WTC11 (cell line): ENCODE results near the gene GZMB. TPM values are rescaled to one million over a fixed set of nuclear protein-coding genes. Genes with fewer than 3 reads are reported as not detected.

ENCODE experiments used
- ATAC-seq: fragments of 200-7000 bp; cut with Tn5 transposase; 2 replicates; pipeline ENCODE4 v1.10.0; 2021; ENCODE audit warnings: mild to moderate bottlenecking, moderate library complexity
- CTCF ChIA-PET: fragments of 300-600 bp; sonication (Branson Sonifier 250); formaldehyde crosslinking; loops from one replicate; lab custom pipeline; 2021; ENCODE audit warnings: antibody characterized with exemption; lab: Charles Lee
- POLR2A ChIA-PET: fragments of 350-600 bp; sonication (Branson Sonifier 250); formaldehyde crosslinking; loops from one replicate; lab custom pipeline; 2021; ENCODE audit warnings: antibody characterized with exemption; lab: Charles Lee
- DNase-seq: peaks from one replicate; pipeline ENCODE4 v3.0.0; 2021; ENCODE audit warnings: low spot score
- H3K27ac Mint-ChIP-seq: 2 replicates; pipeline ENCODE4 v1.8.0; 2021; ENCODE audit warnings: mixed read lengths
- H3K27me3 Mint-ChIP-seq: 2 replicates; pipeline ENCODE4 v1.8.0; 2021; ENCODE audit warnings: low read depth, mild to moderate bottlenecking, moderate library complexity, mixed read lengths
- H3K36me3 Mint-ChIP-seq: 2 replicates; pipeline ENCODE4 v1.8.0; 2021; ENCODE audit warnings: mixed read lengths
- H3K4me1 Mint-ChIP-seq: 2 replicates; pipeline ENCODE4 v1.8.0; 2022; ENCODE audit warnings: mixed read lengths
- H3K4me3 Mint-ChIP-seq: 2 replicates; pipeline ENCODE4 v1.8.0; 2021; ENCODE audit warnings: mild to moderate bottlenecking, moderate library complexity, mixed read lengths
- H3K9me3 Mint-ChIP-seq: 2 replicates; pipeline ENCODE4 v1.8.0; 2021; ENCODE audit warnings: mixed read lengths
- ATF6 ChIP-seq: sonication (generic); formaldehyde crosslinking; IDR thresholded peaks from 2 replicates; pipeline ENCODE4 v1.8.1; 2023; ENCODE audit warnings: mild to moderate bottlenecking, missing genetic modification reagents
- HMGA2 ChIP-seq: fragments of 250-450 bp; sonication (Bioruptor Pico); IDR thresholded peaks from 2 replicates; pipeline ENCODE4 v1.4.0; 2021; ENCODE audit warnings: mild to moderate bottlenecking, moderate library complexity
- KAT7 ChIP-seq: sonication (generic); formaldehyde crosslinking; IDR thresholded peaks from 2 replicates; pipeline ENCODE4 v1.8.1; 2023; ENCODE audit warnings: missing genetic modification reagents, mild to moderate bottlenecking, borderline replicate concordance
- SMAD4 ChIP-seq: sonication (generic); formaldehyde crosslinking; IDR thresholded peaks from 2 replicates; pipeline ENCODE4 v1.8.0; 2022; ENCODE audit warnings: mild to moderate bottlenecking, missing genetic modification reagents
- STAT6 ChIP-seq: sonication (generic); formaldehyde crosslinking; conservative IDR thresholded peaks from 2 replicates; pipeline ENCODE4 v1.8.1; 2023; ENCODE audit warnings: mild to moderate bottlenecking, low read depth, missing genetic modification reagents, moderate library complexity
- TCF7 ChIP-seq: sonication (generic); formaldehyde crosslinking; IDR thresholded peaks from 2 replicates; pipeline ENCODE4 v1.8.0; 2022; ENCODE audit warnings: mild to moderate bottlenecking, low read depth, missing genetic modification reagents, moderate library complexity
- USF2 ChIP-seq: sonication (generic); formaldehyde crosslinking; IDR thresholded peaks from 2 replicates; pipeline ENCODE4 v1.8.1; 2023; ENCODE audit warnings: mild to moderate bottlenecking, missing genetic modification reagents, moderate library complexity
- ZMAT4 ChIP-seq: fragments of 250-450 bp; sonication (Bioruptor Pico); IDR thresholded peaks from 2 replicates; pipeline ENCODE4 v1.9.0; 2021; ENCODE audit warnings: mild to moderate bottlenecking
- ZNF317 ChIP-seq: sonication (generic); formaldehyde crosslinking; IDR thresholded peaks from 2 replicates; pipeline ENCODE4 v1.8.1; 2023; ENCODE audit warnings: low read depth, mild to moderate bottlenecking, moderate library complexity, missing genetic modification reagents, borderline replicate concordance
- ZNF425 ChIP-seq: fragments of 250-450 bp; sonication (Bioruptor Pico); conservative IDR thresholded peaks from 2 replicates; pipeline ENCODE4 v1.9.0; 2021; ENCODE audit warnings: mild to moderate bottlenecking
- ZNF532 ChIP-seq: fragments of 250-450 bp; sonication (Bioruptor Pico); IDR thresholded peaks from 2 replicates; pipeline ENCODE4 v1.9.0; 2021; ENCODE audit warnings: mild to moderate bottlenecking, borderline replicate concordance
- ZSCAN18 ChIP-seq: fragments of 250-450 bp; sonication (Bioruptor Pico); IDR thresholded peaks from 2 replicates; pipeline ENCODE4 v2.1.2; 2022; ENCODE audit warnings: mild to moderate bottlenecking, moderate library complexity
- total RNA-seq: library from RNA; stranded (reverse); gene quantifications from 3 replicates; pipeline ENCODE4 v1.2.3, GENCODE V29; 2021

GZMB gene
- total RNA-seq, 1 experiment from 2014 or later: 0.68 TPM

- Mint-ChIP-seq H3K36me3 (no peaks in the 10 kb centered on the region), H3K27ac (no peak overlapping the region), H3K4me3 (no peak overlapping the region), H3K4me1 (peaks cover 2% of the 10 kb centered on the region), H3K27me3 (peaks cover 4% of the 10 kb centered on the region; the same call in 1 of the 2 replicates), H3K9me3 (no peaks in the 10 kb centered on the region)
- DNase-seq: no peak
- no peak for ATAC-seq
- TF ChIP-seq USF2 (CRISPR knock-in tag): no peak
- TF ChIP-seq ZNF425 (CRISPR knock-in tag): no peak
- TF ChIP-seq ATF6 (CRISPR knock-in tag): no peak
- no peak for TF ChIP-seq ZNF317 (CRISPR knock-in tag)
- TF ChIP-seq STAT6 (CRISPR knock-in tag): no peak
- no peak for TF ChIP-seq HMGA2 (CRISPR knock-in tag)
- no peak for TF ChIP-seq ZSCAN18 (CRISPR knock-in tag)
- TF ChIP-seq ZMAT4 (CRISPR knock-in tag): no peak
- no peak for TF ChIP-seq KAT7 (CRISPR knock-in tag)
- TF ChIP-seq SMAD4 (CRISPR knock-in tag): no peak
- TF ChIP-seq ZNF532 (CRISPR knock-in tag): no peak
- no peak for TF ChIP-seq TCF7
- POLR2A ChIA-PET: no interaction called here
- CTCF ChIA-PET: interaction anchor here (0.8 to 2.2 kb wide), 14 partner anchors 7 to 273 kb away, joined by 3 to 25 read pairs (median 4); partner anchors contain the start of gene CMA1
Measured at GRCh38 chr14:24606297-24606696, 27.7 kb downstream of the GZMB start.
